Germinal center (tissue), 1 donor: ENCODE results near the gene WHRN.

Source experiments
- DNase-seq: peaks from one replicate; pipeline ENCODE4 v3.0.0; 2012; ENCODE audit warnings: mixed read lengths, low spot score

The WHRN gene

GRCh38 chr9:114448706-114449105 is 56.6 kb downstream of the WHRN start:
- no peak for DNase-seq

GRCh38 chr9:114446672-114447450 is 58.4 kb downstream of the WHRN start:
- DNase-seq, result no peak

DNA sequence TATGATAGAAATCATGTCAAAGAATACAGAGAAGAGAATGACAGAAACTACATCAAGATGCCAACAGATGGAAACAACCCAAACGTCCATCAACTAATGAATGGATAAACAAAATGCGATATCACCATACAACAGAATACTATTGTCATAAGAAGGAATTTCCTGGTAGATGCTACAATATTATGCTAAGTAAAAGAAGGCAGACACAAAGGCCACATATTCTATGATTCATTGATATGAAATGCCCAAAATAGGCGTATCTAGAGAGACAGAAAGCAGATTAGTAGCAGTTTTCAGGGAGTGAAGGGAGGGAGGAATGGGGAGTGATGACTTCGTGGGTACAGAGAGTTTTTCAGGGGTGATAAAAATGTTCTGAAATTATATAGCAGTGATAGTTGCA is 59.2 kb downstream of the WHRN start:
- no peak for DNase-seq

- no peak for DNase-seq
Observed at GRCh38 chr9:114445616-114446015, 59.7 kb downstream of the WHRN start.

DNA sequence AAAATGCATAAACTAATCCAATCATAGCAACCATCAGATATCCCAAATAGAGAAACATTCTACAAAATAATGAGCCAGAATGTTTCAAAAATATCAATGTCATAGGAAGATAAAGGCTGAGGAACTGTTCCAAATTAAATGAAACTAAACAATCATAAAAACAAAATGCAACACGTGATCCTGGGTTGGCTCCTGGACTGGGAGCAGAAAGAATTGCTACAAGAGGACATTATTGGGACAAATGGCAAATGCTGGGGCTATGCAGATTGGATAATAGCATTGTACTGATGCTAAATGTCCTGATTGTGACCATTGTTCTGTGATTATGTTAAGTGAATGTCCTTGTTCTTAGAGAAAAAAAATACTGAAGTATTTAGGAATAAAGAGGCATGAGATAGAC is 63.3 kb downstream of the WHRN start:
- DNase-seq, result no peak

- no peak for DNase-seq
Observed at GRCh38 chr9:114437401-114437893, 67.8 kb downstream of the WHRN start.

DNA sequence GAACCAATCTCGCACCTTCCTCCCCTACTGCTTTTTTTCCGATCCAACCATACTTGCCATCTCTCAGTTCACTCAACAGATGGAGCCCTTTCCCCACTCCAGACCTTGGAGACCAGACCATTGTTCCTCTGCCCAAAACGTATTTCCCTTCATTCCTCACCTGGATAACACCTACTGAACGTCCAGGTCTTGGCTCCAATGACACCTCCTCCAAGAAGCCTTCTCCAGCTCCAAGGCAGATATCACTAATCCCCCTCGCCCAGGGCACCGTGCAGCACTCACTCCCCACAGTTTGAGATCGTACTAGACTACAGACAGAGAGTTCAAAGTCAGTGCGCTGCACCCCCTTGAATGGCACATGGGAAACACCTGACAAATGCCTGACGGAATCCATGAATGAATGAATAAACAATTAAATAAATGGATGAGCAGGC is 70.4 kb downstream of the WHRN start:
- peak; percentile 41 for DNase-seq

GRCh38 chr9:114433720-114434255 is 71.5 kb downstream of the WHRN start:
- no peak for DNase-seq

GRCh38 chr9:114433086-114433485 is 72.2 kb downstream of the WHRN start:
- DNase-seq, result no peak

DNA sequence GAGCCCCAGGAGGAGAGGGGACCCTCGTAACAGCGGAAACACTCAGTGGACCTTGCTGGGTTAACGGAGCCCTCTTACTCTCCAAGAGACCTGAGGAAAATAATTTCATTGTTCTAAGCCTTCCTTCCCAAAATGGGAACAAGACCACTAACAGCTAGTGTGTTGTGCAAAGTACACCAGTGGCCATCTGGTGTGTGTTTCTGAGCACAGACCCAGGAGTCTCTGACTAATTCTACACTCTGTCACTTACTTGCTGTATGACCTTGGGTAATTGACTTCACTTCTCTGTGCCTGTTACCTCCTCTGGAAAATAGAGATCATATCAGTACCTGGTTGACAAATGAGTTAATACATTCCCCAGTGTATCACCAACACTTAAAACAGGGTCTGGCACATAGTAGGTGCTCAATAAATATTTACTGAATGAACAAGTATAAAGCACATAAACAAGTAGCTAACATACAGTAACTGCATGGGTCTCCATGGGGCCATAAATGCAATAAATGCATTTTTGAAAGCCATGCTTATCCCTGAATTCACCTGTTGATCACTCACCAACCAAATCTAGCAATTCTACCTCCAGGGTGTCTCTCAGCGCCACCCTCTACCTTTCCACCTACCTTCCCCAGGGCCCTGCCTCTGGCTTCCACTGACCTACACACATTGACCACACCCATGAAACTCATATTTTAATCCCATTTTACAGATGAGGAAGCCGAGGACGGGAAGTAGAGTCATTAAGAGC is 72.8 kb downstream of the WHRN start:
- DNase-seq, result no peak

DNA sequence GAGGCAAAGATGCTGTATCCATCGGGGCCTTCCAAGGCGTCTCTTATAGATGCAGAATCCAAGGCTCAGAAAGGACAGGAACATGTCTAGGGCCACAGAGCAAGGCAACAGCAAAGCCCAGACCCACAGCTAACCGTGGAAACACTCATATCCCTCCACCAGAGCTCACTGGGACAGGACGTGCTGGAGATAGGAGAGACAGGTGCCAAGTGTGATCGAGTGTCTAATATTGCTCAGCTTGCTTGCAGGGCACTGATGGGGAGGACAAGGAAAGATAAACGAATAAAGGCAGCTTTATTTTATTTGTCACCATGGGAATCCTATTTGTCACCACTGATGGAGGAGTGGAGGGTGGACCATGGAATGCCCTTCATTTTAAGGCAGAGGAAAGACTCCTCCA is 73.5 kb downstream of the WHRN start:
- DNase-seq, result no peak

- no peak for DNase-seq
Observed at GRCh38 chr9:114431003-114431402, 74.3 kb downstream of the WHRN start.

DNA sequence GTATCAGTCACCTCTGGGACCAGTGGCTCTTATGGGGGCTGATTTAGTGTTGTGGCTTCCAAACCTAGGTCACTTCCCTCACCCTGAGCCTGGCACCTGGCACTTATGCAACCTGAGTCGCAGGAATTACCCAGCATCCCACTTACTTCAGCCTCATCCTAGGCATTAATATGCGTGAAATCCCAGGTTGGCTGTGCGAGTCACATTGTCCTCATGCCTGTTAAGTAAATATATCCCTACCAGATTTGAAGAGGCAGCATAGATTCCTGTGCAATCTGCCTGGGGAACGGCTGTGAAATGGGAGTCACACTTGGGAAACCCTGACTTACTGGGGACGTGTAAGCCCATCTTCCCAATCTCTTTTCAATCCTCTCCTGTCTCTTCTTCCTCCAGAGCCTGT is 74.8 kb downstream of the WHRN start:
- no peak for DNase-seq

GRCh38 chr9:114429488-114429887 is 75.8 kb downstream of the WHRN start:
- no peak for DNase-seq

DNA sequence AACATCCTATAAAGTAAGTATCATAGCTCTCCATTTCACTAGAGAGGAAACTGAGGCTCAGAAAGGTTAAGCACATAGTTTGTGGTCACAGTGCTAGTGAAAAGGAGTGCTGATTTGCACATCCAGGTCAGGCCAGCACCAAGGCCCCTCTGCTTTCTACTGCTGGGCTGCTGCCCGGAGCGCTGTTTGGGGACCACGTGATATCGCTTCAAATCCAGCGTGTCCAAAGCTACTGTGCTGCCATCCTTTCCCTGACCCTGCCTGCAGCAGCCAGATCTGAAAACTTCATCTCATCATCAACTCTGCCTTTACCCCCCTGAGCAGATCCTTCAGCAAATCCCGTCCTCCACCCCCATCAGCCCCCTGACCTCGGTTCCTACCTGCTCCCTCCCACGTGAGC is 76.8 kb downstream of the WHRN start:
- DNase-seq, result no peak

DNA sequence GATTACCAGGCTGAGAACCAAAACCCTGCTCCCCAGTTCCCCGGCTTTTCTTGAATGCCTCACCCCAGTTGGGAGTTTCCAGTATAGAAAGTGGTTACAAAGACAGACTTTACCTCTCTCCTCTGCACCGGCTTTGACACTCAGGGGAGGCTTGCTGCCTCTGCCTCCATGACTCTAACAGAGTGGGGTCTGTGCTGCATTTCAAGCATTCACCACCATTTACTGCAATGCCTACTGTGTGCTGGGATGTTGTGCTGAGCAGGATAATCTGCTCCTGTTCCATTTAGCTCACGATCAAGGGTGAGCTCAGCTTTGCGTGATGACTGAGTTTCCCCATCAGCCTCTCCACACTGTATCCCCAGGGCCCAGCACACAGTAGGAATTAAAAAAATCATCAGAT is 77.6 kb downstream of the WHRN start:
- no peak for DNase-seq

DNA sequence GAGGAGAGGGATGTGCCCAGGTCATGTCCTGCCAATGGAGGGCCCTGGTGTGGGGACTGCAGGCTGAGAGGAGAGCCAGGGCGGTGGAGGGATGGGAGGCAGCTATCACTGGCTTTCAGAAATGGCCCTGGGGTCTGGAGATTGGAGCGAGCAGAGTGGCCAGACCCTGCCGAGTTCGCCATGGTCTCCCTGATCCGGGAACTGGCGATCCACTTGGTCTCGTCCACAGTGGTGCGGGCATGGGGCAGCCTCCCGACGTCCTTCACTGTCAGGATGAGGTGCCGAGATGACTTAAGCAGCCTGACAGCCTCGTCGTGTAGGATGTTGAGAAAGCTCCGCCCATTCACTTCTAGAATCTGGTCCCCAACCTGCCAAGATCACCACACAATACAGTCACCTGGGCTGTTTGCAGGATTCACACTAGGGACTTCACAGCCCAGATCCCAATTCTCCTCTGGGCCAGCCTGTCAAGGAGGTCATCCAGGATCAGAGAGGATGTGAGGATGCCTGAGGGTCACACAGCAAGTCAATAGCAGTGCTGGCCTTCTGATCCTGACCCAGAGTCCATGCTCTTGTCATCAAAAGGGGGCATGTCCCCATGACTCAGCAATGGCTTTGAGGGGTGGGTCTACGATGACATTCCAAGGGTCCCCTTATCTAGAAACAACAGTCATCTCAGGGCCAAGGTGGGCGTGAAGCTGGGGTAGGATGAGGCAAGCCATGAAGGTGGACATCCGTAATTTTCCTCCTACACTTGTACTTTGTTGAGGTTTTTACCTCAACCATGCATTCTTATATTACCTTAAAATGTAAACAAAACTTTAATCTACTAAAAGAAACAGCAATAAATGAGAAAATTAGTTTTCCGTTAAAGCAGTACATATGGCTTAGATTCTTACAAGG is 79.0 kb downstream of the WHRN start:
- DNase-seq, result no peak

DNA sequence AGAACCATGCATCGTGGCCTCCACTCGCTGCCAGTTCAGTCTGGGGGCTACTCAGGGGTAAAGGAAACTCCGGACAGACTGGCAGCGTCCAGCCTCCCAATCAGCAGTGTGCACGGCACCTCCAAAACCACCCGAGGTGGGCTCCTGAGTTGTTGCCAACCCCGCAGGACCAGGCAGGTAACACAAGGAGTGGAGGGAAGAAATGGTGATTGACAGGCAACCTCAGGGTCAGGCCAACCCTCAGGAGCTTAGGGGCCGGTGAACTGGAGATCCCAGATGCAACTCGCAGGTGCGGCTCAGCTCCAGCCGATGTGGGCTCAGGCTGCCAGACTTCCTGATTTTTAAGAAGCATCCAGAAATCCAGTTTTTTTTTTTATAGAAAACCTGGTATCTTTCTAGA is 80.1 kb downstream of the WHRN start:
- no peak for DNase-seq

DNA sequence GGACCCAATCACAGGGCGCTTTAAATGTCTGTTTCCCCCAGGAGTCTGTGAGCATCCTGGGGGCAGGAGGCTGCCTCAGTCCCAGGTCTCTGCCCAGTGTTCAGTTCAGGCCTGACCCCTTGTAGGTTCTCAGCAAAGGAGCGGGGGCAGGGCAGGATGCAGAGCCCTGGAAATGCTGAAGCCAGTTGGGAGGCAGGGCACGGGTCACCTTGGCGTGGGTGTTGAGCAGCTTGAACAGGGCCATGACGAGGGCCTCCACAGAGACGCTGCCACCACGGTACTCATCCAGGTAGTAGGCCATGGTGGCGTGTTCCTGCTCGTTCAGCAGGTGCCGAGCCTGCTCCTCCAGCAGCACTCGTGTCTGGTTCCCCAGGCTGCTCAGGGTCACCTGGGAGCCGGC is 81.1 kb downstream of the WHRN start:
- DNase-seq, result no peak

- DNase-seq, result no peak
Observed at GRCh38 chr9:114423181-114423580, 82.1 kb downstream of the WHRN start.

- no peak for DNase-seq
Observed at GRCh38 chr9:114421147-114421546, 84.1 kb downstream of the WHRN start.

DNA sequence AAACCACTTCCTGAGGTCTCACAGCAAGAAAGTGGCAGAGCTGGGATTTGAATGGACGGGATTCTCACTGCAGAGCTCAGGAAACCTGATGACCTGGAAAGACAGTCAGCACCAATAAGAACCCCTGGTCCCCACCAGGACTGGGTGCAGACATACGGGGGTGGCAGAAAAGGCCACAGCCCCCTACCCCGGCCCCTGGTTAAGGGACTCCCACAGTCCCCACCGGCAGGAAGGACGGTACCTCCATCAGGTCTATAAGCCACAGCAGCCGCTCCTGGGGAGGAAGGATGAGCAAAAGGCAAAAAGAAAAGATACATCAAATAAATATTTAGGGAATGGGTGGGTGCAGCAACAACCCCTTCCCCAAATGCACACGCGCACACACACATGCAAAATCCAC is 85.5 kb downstream of the WHRN start:
- DNase-seq, result no peak
